Activated naive CD4-positive, alpha-beta T cell treated with anti-CD3 and anti-CD28 coated beads, Interleukin-2, amount 50 U/mL, for 24 hours (primary cell): ENCODE measurements around the gene TPX2.

Experiments used
- H3K27ac Mint-ChIP-seq: one replicate; pipeline ENCODE4 v1.8.0; 2021; ENCODE audit warnings: mild to moderate bottlenecking, mixed read lengths
- H3K27me3 Mint-ChIP-seq: one replicate; pipeline ENCODE4 v1.8.0; 2021; ENCODE audit warnings: mixed read lengths
- H3K36me3 Mint-ChIP-seq: one replicate; pipeline ENCODE4 v1.8.0; 2021; ENCODE audit warnings: mixed read lengths
- H3K4me1 Mint-ChIP-seq: one replicate; pipeline ENCODE4 v1.8.0; 2021; ENCODE audit warnings: mixed read lengths
- H3K4me3 Mint-ChIP-seq: one replicate; pipeline ENCODE4 v1.8.0; 2021; ENCODE audit warnings: mild to moderate bottlenecking, mixed read lengths
- H3K9me3 Mint-ChIP-seq: one replicate; pipeline ENCODE4 v1.8.0; 2021; ENCODE audit warnings: mixed read lengths

Gene TPX2

DNA sequence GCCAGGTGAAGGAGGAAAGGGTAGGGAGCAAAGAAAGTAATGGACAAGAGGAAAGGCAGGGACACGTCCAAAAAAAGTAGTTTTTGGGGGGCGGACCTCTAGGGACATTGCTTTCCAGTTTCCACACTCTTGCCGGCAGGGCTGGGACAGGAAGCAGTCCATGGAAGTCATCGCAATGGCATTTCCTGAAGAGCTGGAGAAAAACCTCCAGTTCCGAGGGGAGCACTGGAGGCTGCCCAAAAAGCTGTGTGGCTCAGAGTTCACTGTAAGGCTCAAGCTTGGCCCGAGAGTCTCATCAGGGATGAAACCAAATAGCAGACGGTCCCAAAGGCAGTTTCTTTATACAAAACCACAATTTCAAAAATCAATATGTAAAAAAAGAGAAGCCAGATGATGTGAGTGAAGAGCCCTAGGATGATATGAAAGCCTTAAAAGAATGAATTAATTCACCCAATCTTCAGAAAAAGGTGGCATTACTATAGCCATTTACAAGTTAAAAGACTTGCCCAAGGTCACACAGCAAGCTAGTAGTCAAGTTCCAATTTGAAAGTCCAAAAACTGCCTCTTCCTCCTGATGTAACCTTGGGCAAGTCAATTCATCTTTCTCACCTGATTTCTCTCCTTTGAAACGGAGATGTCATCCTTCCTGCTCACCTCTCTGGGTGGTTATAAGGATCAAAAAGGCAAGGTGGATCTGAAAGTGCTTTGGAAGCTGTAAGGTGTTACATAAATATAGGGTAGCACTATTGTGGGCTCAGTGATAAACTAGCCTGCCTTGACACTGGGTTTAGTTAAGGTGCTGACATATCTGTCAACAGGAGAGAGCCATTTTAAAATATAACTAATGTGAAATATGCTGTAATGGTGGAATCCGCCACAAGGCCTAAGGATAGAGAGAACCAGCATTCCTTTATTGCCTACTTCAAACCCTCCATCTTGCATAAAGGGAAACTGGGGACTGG lies 25.5 kb upstream of the TPX2 start:
- peaks cover 50% of the 10 kb centered on the region for H3K36me3 Mint-ChIP-seq
- peak overlapping the region; percentile 86 for H3K27ac Mint-ChIP-seq
- peak overlapping the region; percentile 94 for H3K4me3 Mint-ChIP-seq
- H3K4me1 Mint-ChIP-seq = peaks cover 87% of the 10 kb centered on the region
- no peaks in the 10 kb centered on the region for H3K27me3 Mint-ChIP-seq
- no peaks in the 10 kb centered on the region for H3K9me3 Mint-ChIP-seq

DNA sequence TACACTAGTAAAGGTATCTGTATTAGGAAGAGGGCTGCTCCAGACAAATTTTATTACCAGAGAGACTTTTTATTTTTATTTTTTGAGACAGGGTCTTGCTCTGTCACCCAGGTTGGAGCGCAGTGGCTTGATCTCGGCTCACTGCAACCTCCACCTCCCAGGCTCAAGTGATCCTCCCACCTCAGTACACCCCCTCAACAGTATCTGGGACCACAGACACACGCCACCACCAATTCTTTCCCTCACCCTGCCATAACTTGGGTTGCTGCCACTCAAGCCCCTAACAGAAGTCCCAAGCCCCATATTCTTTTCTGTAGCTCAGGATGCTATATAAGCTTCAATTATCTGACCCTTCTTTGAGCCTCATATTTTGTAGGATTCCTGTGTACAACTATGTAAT lies 23.3 kb upstream of the TPX2 start:
- Mint-ChIP-seq H3K36me3 (peaks cover 63% of the 10 kb centered on the region), H3K4me3 (peak overlapping the region; percentile 94), H3K9me3 (no peaks in the 10 kb centered on the region)

DNA sequence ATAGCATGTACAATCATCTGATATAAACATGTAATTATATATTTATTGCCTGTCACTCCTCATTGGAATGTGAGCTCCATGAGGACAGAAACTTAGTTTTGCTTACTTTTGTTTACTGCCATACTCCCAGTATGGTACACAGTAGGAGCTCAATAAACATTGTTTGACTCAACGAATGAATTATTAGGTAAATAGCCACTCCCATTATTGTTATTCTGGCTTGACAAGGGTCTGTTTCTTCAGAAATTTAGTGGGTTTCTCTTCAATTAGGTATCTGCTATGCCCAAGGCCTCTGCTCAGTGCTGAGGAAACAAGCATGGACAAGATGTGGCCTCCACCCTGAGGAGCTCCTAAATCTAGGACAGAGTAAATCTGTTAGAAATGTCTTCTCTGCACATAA lies 22.7 kb upstream of the TPX2 start:
- Mint-ChIP-seq H3K27me3 (no peaks in the 10 kb centered on the region), H3K4me1 (peaks cover 72% of the 10 kb centered on the region), H3K36me3 (peaks cover 69% of the 10 kb centered on the region), H3K4me3 (peak overlapping the region; percentile 94), H3K9me3 (no peaks in the 10 kb centered on the region), H3K27ac (peak overlapping the region; percentile 97)

More for the DNA sequence above, 23.3 kb upstream of the TPX2 start:
- H3K27me3 Mint-ChIP-seq = no peaks in the 10 kb centered on the region
- H3K27ac Mint-ChIP-seq = peak overlapping the region; percentile 97
- peaks cover 78% of the 10 kb centered on the region for H3K4me1 Mint-ChIP-seq

DNA sequence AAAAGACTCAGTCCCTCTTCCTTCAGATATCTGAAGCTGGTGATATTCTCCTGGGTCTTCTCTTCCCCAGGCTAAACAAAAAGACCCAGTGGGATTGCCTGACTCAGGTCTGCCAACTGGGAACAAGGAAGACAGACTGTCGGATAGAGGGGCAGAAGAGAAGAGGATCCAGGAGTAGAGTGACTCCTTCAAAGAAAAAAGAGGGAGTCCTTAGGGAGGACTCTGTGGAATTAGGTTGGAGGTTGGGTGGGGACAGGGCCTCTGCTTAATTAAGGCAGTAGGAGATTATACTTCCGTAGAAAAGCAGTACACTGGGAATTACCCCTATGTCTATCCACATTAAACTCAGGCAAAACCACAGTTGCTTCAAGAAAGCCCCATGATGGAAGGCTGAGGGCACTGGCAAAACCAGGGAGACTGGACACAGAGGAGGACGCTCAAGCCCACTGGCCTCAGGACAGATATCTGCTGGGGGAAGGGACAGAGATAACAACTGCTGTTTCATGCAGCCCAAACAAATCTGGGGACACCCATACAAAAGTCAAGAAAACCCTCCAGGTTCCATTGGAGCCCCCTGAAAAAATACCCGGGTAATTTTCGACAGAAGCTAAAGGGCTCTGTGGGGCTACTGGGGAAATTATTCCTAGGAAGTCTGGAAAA lies 22.1 kb upstream of the TPX2 start:
- peak overlapping the region; percentile 97 for H3K27ac Mint-ChIP-seq
- peak overlapping the region; percentile 94 for H3K4me3 Mint-ChIP-seq
- no peaks in the 10 kb centered on the region for H3K9me3 Mint-ChIP-seq
- peaks cover 66% of the 10 kb centered on the region for H3K4me1 Mint-ChIP-seq
- no peaks in the 10 kb centered on the region for H3K27me3 Mint-ChIP-seq
- H3K36me3 Mint-ChIP-seq = peaks cover 73% of the 10 kb centered on the region

DNA sequence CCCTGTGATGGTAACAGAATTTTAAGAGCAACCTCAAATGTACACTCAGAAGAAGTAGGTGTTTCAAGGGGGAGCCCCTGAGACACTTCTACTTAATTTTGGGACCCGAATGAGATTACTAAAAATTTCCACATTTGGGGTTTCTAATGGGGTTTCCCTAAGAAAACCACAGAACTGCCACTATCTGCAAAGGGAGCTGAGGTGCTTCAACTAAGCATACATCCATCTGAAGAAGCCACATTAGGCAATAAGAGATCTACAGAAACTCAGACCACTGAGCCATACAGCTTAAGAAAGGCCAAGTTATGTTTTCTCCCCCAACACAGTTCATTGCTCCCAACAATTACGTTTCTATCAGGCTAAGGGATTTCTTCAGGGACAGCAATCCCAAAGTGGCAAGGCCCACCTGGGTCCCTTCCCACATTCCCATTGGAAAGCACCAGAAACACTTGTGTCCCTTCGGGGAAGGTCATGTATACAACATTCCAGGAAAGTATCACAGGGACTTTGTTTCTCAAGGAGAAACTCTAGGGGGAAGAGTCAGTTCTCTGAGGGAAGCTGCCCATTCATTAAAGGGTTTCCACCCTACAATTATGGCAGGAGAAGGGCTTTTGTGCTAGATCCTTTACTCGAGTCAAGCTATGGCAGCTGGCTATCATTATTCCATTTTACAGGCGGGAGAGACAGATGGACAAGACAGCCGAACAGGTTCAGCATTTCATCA lies 21.4 kb upstream of the TPX2 start:
- Mint-ChIP-seq H3K4me1 (peaks cover 59% of the 10 kb centered on the region), H3K4me3 (peak overlapping the region; percentile 94), H3K27ac (peak overlapping the region; percentile 97), H3K27me3 (no peaks in the 10 kb centered on the region), H3K9me3 (no peaks in the 10 kb centered on the region), H3K36me3 (peaks cover 73% of the 10 kb centered on the region)

DNA sequence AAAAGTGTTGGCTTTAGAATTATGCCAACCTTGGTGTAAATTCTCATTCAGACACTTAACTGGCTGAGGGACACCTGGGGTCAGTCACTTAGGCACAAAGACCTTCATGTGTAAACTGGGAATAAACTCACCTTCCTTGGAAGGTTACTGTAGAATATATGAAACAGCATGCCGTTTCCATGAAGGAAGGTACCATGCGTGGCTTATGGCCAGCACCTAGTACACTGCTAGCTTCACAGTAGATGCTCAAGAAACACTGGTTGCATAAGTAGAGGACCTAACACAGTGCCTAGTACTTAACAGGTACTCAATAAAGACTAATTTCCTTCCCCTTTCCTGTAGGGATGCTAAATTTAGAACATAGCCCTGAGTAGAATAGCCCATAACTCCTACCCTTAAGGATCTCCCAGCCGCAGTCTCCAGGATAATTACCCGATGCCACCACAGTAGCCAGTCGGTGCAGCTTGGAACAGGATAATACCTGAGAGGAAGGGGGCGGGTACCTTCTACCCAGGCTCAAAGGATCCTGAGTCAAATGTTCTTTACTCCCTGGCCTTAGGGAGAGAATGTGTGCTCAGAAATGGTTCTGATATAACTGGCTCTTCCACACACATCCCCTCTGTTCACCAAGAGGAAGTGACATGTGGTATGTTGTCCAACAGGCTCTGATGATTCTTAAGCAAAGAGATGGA lies 20.0 kb upstream of the TPX2 start:
- H3K36me3 Mint-ChIP-seq = peaks cover 62% of the 10 kb centered on the region
- no peaks in the 10 kb centered on the region for H3K27me3 Mint-ChIP-seq
- peak overlapping the region; percentile 85 for H3K27ac Mint-ChIP-seq
- peak overlapping the region; percentile 94 for H3K4me3 Mint-ChIP-seq
- H3K9me3 Mint-ChIP-seq = no peaks in the 10 kb centered on the region
- H3K4me1 Mint-ChIP-seq = peaks cover 49% of the 10 kb centered on the region

DNA sequence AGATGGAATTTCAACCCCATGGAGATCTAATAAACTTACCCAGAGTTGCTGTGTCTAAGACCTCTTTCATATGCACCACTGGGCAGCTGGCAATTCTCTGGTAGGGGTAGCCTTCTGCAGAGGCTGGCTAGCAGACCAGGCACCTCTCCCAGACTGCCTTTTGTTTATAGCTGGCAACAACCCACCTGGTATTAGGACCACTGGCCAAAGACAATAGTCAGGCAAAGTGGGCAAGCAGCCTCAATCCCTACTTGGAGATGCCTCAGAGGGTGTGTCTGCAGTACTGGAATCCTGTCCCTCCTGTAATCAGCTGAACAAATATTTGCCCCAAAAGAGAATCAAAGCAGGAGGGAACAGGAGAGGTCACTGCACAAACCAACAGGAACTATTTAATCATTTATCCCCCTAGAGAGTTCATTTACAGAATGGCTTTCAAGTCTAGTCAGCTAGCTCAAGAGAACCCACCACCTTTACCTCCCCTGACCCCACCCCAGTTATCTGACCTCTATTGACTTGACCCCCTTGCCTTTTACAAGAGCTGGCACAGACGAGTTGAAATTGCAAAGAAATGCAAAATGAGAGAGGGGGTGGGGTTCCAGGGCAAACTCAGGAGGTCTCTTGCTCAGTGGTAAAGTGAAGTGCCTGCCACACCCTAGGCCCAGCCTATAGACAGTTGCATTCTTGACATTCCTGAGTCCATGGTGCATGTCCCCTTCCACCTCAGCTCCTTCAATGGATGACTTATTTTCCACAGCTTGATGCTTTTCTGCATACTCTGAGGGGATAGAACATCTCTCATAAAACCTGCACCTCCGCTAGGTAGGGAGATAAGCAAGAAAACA lies 19.2 kb upstream of the TPX2 start:
- Mint-ChIP-seq H3K4me3 (peak overlapping the region; percentile 94), H3K9me3 (no peaks in the 10 kb centered on the region), H3K27me3 (no peaks in the 10 kb centered on the region), H3K27ac (peak overlapping the region; percentile 82), H3K36me3 (peaks cover 56% of the 10 kb centered on the region), H3K4me1 (peaks cover 41% of the 10 kb centered on the region)

DNA sequence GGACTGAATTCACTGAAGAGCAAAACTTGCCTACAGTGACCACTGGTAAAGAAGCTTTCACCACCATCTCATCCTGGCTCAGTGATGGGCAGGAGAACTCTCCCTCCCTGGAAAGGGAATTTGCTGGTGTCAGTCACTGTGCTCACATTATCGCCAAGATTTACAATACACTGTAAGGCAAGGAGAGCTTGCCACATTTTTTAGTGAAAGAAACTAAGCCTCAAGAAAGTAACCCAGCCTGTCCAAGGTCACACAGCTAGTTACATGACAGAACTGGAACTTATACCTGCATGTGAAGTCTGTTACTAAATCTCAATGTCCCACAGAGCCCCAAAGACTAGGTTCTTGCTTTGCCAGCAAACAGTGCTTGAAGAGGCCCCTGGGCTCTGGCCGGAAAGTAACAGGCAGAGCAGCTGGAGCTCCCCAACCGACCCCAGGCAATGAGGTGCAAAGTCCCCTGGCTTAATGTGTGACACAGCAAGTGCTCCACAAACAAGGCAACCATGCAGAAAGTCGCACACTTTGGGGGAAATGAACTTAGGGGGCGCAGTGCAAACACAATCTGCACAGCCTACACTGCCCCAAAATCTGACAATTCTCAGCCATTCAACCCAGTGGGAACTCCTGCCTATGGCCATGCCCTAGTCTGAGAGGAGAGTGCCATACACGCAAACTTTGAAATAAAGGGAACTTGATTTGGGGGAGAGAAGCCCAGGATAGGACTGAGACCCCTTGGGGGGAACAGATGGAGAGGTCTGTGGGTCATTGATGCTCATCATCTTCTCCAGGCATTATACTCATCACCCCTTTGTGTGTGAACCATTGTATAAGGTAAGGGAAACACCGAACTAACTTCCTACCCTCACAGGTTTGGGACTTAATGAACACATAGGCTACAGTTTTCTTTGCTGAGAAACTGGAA lies 18.3 kb upstream of the TPX2 start:
- H3K9me3 Mint-ChIP-seq = no peaks in the 10 kb centered on the region
- no peaks in the 10 kb centered on the region for H3K27me3 Mint-ChIP-seq
- peaks cover 51% of the 10 kb centered on the region for H3K36me3 Mint-ChIP-seq
- H3K4me1 Mint-ChIP-seq = peaks cover 33% of the 10 kb centered on the region
- H3K27ac Mint-ChIP-seq = peak overlapping the region; percentile 85
- peak overlapping the region; percentile 94 for H3K4me3 Mint-ChIP-seq

DNA sequence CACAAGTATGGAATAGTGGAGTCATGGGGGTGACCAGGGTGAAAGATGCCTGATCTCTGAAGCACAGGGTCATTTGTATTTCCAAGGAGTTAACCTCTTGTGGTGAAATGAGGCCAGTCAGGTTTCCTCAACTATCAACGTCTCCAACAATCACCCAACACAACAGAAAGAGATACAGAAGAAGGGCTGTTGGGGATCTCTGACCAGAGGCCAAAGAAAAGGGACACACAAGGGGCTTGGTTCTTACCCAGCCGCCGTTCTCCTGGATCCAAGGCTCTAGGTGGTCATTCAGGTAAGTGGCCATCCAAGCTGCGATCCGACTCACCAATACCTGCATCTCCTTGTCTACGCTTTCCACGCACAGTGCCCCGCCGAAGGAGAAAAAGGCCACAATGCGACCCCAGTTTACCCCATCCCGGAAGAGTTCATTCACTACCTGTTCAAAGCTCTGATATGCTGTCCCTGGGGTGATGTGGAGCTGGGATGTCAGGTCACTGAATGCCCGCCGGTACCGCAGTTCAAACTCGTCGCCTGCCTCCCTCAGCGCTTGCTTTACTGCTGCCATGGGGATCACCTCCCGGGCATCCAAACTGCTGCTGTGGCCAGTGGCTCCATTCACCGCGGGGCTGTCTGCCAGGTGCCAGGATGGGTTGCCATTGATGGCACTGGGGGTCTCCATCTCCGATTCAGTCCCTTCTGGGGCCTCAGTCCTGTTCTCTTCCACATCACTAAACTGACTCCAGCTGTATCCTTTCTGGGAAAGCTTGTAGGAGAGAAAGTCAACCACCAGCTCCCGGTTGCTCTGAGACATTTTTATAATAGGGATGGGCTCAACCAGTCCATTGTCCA lies 17.5 kb upstream of the TPX2 start:
- Mint-ChIP-seq H3K27me3 (no peaks in the 10 kb centered on the region), H3K4me1 (peaks cover 24% of the 10 kb centered on the region), H3K9me3 (no peaks in the 10 kb centered on the region), H3K36me3 (peaks cover 45% of the 10 kb centered on the region), H3K27ac (peak overlapping the region; percentile 85), H3K4me3 (peak overlapping the region; percentile 94)

DNA sequence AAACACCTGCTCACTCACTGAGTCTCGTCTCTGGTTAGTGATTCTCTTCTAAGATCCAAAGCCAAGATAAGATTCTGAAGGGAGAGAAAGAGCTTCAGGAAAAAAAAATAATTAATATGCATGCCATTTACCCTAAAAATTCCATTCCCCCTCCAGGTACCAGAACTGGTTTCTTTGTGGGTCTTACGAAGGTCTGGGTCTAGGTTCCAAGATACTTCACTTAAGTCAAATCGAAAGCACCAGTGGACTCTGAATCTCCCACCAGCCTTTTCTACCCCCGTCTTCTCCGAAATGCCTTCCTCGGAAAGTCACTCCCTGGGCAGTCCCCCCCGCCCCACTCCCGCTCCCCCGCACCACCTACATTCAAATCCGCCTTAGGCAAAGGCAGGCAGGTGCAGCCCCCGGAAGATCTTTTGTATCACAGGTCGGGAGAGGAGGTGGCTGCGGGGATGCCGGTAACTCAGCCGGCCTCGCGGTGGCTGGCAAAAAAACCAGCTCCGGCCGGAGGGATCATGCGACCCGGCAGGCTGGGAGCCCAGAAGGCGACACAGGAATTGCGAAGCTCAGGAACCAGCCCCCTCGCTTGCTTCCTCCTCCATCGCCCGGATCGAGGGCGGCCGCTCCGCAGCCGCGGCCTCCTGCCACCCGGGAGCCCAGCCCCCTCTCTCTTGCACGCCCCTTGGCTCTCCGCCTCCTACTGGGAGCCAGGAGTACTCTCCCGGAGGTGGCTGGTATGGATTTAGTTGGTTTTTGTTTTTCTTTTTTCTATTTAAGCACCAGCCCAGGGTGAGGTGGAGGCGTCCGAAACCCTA lies 16.6 kb upstream of the TPX2 start, which contains the start of gene BCL2L1:
Gene BCL2L1 (minus strand): TSS at position 612 of the 812 bp plus-strand sequence. CDS start 650 bp downstream, outside the sequence.
- peaks cover 38% of the 10 kb centered on the region for H3K36me3 Mint-ChIP-seq
- no peaks in the 10 kb centered on the region for H3K27me3 Mint-ChIP-seq
- H3K4me1 Mint-ChIP-seq = peaks cover 17% of the 10 kb centered on the region
- H3K4me3 Mint-ChIP-seq = peak within 1 kb of the TSS; percentile 94
- H3K9me3 Mint-ChIP-seq = no peaks in the 10 kb centered on the region
- H3K27ac Mint-ChIP-seq = peak within 1 kb of the TSS; percentile 94

DNA sequence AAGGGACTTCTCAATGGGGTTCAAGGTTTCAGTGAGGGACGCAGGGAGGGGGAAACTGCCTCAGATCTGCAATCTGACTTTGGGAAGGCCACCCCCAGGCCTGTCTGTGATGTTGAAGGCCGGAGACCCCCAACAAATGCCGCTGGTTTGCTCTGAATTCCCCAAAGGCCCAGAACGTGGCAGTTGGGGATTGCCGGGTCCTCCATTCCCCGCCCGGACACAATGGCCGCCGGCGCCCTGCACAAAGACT lies 16.1 kb upstream of the TPX2 start:
- no peaks in the 10 kb centered on the region for H3K27me3 Mint-ChIP-seq
- peak overlapping the region; percentile 94 for H3K4me3 Mint-ChIP-seq
- peak overlapping the region; percentile 94 for H3K27ac Mint-ChIP-seq
- no peaks in the 10 kb centered on the region for H3K9me3 Mint-ChIP-seq
- peaks cover 33% of the 10 kb centered on the region for H3K36me3 Mint-ChIP-seq
- H3K4me1 Mint-ChIP-seq = peaks cover 15% of the 10 kb centered on the region

DNA sequence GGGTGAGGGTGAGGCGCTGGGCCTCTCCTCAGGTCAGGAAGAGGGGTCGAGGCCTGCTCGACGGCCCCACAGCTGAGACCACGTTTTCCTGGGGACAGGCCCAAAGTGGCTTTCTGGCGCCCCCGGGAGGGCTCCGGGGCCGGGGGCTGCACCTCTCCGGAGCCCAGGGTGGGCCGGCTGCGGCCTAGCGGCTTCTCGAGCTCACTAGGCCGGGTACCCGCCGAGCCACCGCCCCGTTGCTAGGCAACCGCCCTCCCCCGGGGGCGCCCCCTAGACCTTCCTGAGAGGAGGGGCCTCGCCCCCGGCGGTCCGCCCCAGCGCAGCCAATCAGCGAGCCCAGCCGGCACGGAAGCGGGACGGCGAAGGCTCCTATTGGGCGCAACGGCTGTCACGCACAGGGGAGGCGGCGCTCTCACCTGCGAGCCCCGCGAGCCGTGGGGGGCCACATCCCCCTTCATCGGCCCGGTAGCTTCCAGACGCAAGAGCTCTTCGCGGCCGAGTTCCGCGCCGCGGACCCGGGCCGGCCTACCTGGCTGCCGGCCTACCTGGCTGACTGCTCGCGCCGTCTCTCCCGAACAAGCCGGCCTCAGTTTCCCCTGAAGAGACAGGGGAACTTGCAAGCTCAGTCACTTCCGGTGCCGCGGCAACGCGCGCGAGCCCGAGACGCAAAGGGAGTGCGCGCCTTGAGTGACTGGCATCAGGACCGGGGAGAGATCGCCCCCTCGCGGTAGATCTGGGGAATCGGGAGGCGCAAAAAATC lies 15.6 kb upstream of the TPX2 start:
- Mint-ChIP-seq H3K9me3 (no peaks in the 10 kb centered on the region), H3K4me3 (peak overlapping the region; percentile 94), H3K36me3 (peaks cover 33% of the 10 kb centered on the region), H3K27ac (peak overlapping the region; percentile 94), H3K4me1 (peaks cover 15% of the 10 kb centered on the region), H3K27me3 (no peaks in the 10 kb centered on the region)
